Hepatocyte (in vitro differentiated cells): ENCODE results near the gene DAAM1. TPM values are rescaled to one million over a fixed set of nuclear protein-coding genes. Genes with fewer than 3 reads are reported as not detected.

Experiments
- DNase-seq: peaks from one replicate; pipeline ENCODE4 v3.0.0-alpha.2; 2016; ENCODE audit warnings: low spot score
- H2AFZ ChIP-seq: fragments of 200-600 bp; sonication (generic); 2 replicates; pipeline ENCODE4 v1.6.0; 2016; ENCODE audit warnings: antibody characterized with exemption, mild to moderate bottlenecking
- H3K27ac ChIP-seq: fragments of 200-600 bp; sonication (generic); 2 replicates; pipeline ENCODE4 v1.5.1; 2016; ENCODE audit warnings: mild to moderate bottlenecking
- H3K27me3 ChIP-seq: fragments of 200-600 bp; sonication (generic); 2 replicates; pipeline ENCODE4 v1.6.1; 2016
- H3K36me3 ChIP-seq: fragments of 200-600 bp; sonication (generic); replicated peaks from 2 replicates; pipeline ENCODE4 v1.5.1; 2016; ENCODE audit warnings: low read depth; ENCODE audit not compliant: insufficient read depth
- H3K4me1 ChIP-seq: fragments of 200-600 bp; sonication (generic); 2 replicates; pipeline ENCODE4 v1.5.1; 2016; ENCODE audit warnings: mild to moderate bottlenecking, moderate library complexity; ENCODE audit not compliant: insufficient read depth
- H3K4me2 ChIP-seq: fragments of 200-600 bp; sonication (generic); 2 replicates; pipeline ENCODE4 v1.6.0; 2016
- H3K4me3 ChIP-seq: fragments of 200-600 bp; sonication (generic); 2 replicates; pipeline ENCODE4 v1.5.1; 2016; ENCODE audit warnings: mild to moderate bottlenecking
- H3K79me2 ChIP-seq: fragments of 200-600 bp; sonication (generic); 2 replicates; pipeline ENCODE4 v1.6.0; 2017; ENCODE audit warnings: mild to moderate bottlenecking
- H3K9me2 ChIP-seq: fragments of 200-600 bp; sonication (generic); replicated peaks from 2 replicates; pipeline ENCODE4 v1.6.0; 2017; ENCODE audit warnings: mild to moderate bottlenecking; ENCODE audit not compliant: insufficient read depth
- H3K9me3 ChIP-seq: fragments of 200-600 bp; sonication (generic); 2 replicates; pipeline ENCODE4 v1.5.1; 2016; ENCODE audit warnings: low read depth, mild to moderate bottlenecking
- H4K20me1 ChIP-seq: fragments of 200-600 bp; sonication (generic); 2 replicates; pipeline ENCODE4 v1.6.0; 2016; ENCODE audit warnings: mild to moderate bottlenecking; ENCODE audit not compliant: insufficient read depth, poor library complexity, severe bottlenecking
- CTCF ChIP-seq: fragments of 200-600 bp; sonication (generic); IDR thresholded peaks from 2 replicates; pipeline ENCODE4 v1.5.1; 2016; ENCODE audit warnings: antibody characterized with exemption, mild to moderate bottlenecking; ENCODE audit not compliant: poor library complexity
- EZH2 ChIP-seq: fragments of 200-600 bp; sonication (generic); IDR thresholded peaks from 2 replicates; pipeline ENCODE4 v1.6.1; 2016; ENCODE audit warnings: antibody characterized with exemption, mild to moderate bottlenecking, borderline replicate concordance
- EZH2phosphoT487 ChIP-seq: fragments of 200-600 bp; sonication (generic); IDR thresholded peaks from one replicate; pipeline ENCODE4 v1.6.1; 2018; ENCODE audit warnings: antibody characterized with exemption, mild to moderate bottlenecking, low read depth, moderate library complexity; ENCODE audit not compliant: unreplicated experiment, severe bottlenecking
- WGBS: methylation state at CpG from one replicate; pipeline ENCODE4 v1.1.6; 2016; ENCODE audit warnings: low lambda C conversion rate; ENCODE audit errors: missing lambda C conversion rate; 5-methylcytosine and 5-hydroxymethylcytosine counted together
- polyA plus RNA-seq: library from polyadenylated mRNA; unstranded; fragments of >200 nt; fragmentation: Nextera tagmentation; extraction: Ambion mirVana; gene quantifications from 2 replicates; pipeline ENCODE4 v1.2.1, GENCODE V29; 2016
- total RNA-seq: library from RNA; depleted of rRNA; stranded (reverse); fragments of >200 nt; gene quantifications from 2 replicates; pipeline ENCODE4 v1.2.3, GENCODE V29; 2014

DAAM1 gene
- total and polyA plus RNA-seq, 2 experiments from 2014 or later = 21.6 to 23.7 TPM

- Histone ChIP-seq H3K4me1 (peaks cover 22% of the 10 kb centered on the region), H2AFZ (peak overlapping the region; percentile 41), H3K79me2 (peaks cover 56% of the 10 kb centered on the region)
Measured at GRCh38 chr14:59189786-59190368, 1.4 kb downstream of the DAAM1 start.

GRCh38 chr14:59190372-59190771, 1.9 kb downstream of the DAAM1 start:
- DNase-seq = peak; percentile 15

More at GRCh38 chr14:59189786-59190368, 1.4 kb downstream of the DAAM1 start:
- no peaks in the 10 kb centered on the region for H3K9me3 ChIP-seq
- no peaks in the 10 kb centered on the region for H3K36me3 ChIP-seq
- WGBS = 6% methylated on average over 25 of the region's 25 CpGs
- TF ChIP-seq EZH2 (no peak), CTCF (no peak), EZH2phosphoT487 (no peak)
- H3K4me2 ChIP-seq = peak overlapping the region; percentile 88
- H4K20me1 ChIP-seq = peaks cover 33% of the 10 kb centered on the region
- peak overlapping the region; percentile 94 for H3K27ac ChIP-seq
- H3K27me3 ChIP-seq = no peaks in the 10 kb centered on the region
- peak overlapping the region; percentile 64 for H3K4me3 ChIP-seq
- DNase-seq = peak; percentile 85
- no peaks in the 10 kb centered on the region for H3K9me2 ChIP-seq

GRCh38 chr14:59195912-59196311, 7.4 kb downstream of the DAAM1 start:
- Histone ChIP-seq H3K27ac (no peak overlapping the region), H3K9me2 (no peaks in the 10 kb centered on the region), H3K4me3 (no peak overlapping the region), H3K36me3 (no peaks in the 10 kb centered on the region), H2AFZ (no peak overlapping the region), H3K27me3 (no peaks in the 10 kb centered on the region), H3K4me2 (no peak overlapping the region), H3K79me2 (peaks cover 95% of the 10 kb centered on the region), H3K9me3 (no peaks in the 10 kb centered on the region), H4K20me1 (peaks cover 38% of the 10 kb centered on the region), H3K4me1 (peaks cover 7% of the 10 kb centered on the region)
- no peak for DNase-seq
- WGBS = 98% methylated on average over 2 of the region's 2 CpGs
- TF ChIP-seq EZH2 = no peak
- TF ChIP-seq CTCF = no peak
- TF ChIP-seq EZH2phosphoT487 = no peak

More at GRCh38 chr14:59190372-59190771, 1.9 kb downstream of the DAAM1 start:
- Histone ChIP-seq H3K9me3 (no peaks in the 10 kb centered on the region), H3K36me3 (no peaks in the 10 kb centered on the region), H3K79me2 (peaks cover 59% of the 10 kb centered on the region), H3K4me2 (peak overlapping the region; percentile 88), H3K9me2 (no peaks in the 10 kb centered on the region), H3K27me3 (no peaks in the 10 kb centered on the region), H2AFZ (peak overlapping the region; percentile 41), H4K20me1 (peaks cover 34% of the 10 kb centered on the region), H3K27ac (peak overlapping the region; percentile 94), H3K4me3 (peak overlapping the region; percentile 64), H3K4me1 (peaks cover 22% of the 10 kb centered on the region)
- 15% methylated on average over 6 of the region's 6 CpGs for WGBS
- TF ChIP-seq CTCF = no peak
- TF ChIP-seq EZH2 = no peak
- TF ChIP-seq EZH2phosphoT487 = no peak
